GM19467 (cell line): Measurements from ENCODE around the gene ATL2.
"Not testable (repeated sequence)": the region's sequence is repeated elsewhere in the genome, so short reads cannot be mapped to it uniquely, and the experiment has no call there.

ENCODE experiments used
- ATAC-seq: cut with Tn5 transposase; IDR thresholded peaks from one replicate; pipeline ENCODE4 v1.9.1; 2021; ENCODE audit warnings: mild to moderate bottlenecking, moderate library complexity; ENCODE audit not compliant: unreplicated experiment

The ATL2 gene

GRCh38 chr2:38277245-38278116 lies 99.6 kb downstream of the ATL2 start:
- no peak for ATAC-seq

GRCh38 chr2:38274286-38275276 lies 102.5 kb downstream of the ATL2 start:
- ATAC-seq: no peak

- ATAC-seq: no peak
Observed at GRCh38 chr2:38271697-38272096, 105.4 kb downstream of the ATL2 start.

- ATAC-seq: no peak
Observed at GRCh38 chr2:38269421-38269820, 107.7 kb downstream of the ATL2 start.

GRCh38 chr2:38268691-38269327 lies 108.3 kb downstream of the ATL2 start:
- no peak for ATAC-seq

GRCh38 chr2:38268001-38268400 lies 109.1 kb downstream of the ATL2 start:
- no peak for ATAC-seq

GRCh38 chr2:38267270-38267925 lies 109.7 kb downstream of the ATL2 start:
- no peak for ATAC-seq

- ATAC-seq: no peak
Observed at GRCh38 chr2:38266382-38267061, 110.6 kb downstream of the ATL2 start.

GRCh38 chr2:38265461-38265860 lies 111.6 kb downstream of the ATL2 start:
- no peak for ATAC-seq

GRCh38 chr2:38264396-38265221 lies 112.5 kb downstream of the ATL2 start:
- ATAC-seq: no peak

- no peak for ATAC-seq
Observed at GRCh38 chr2:38263293-38263692, 113.8 kb downstream of the ATL2 start.

GRCh38 chr2:38262069-38262871 lies 114.8 kb downstream of the ATL2 start:
- ATAC-seq: no peak

- ATAC-seq: no peak
Observed at GRCh38 chr2:38261569-38262068, 115.5 kb downstream of the ATL2 start.

GRCh38 chr2:38260972-38261371 lies 116.1 kb downstream of the ATL2 start:
- no peak for ATAC-seq

GRCh38 chr2:38260469-38260868 lies 116.6 kb downstream of the ATL2 start:
- no peak for ATAC-seq

- ATAC-seq: no peak
Observed at GRCh38 chr2:38259311-38259710, 117.8 kb downstream of the ATL2 start.

GRCh38 chr2:38257680-38258079 lies 119.4 kb downstream of the ATL2 start:
- not testable (repeated sequence) for ATAC-seq

- ATAC-seq: no peak
Observed at GRCh38 chr2:38256610-38257009, 120.5 kb downstream of the ATL2 start.
